B cell (primary cell): ENCODE results near the gene DOCK1. TPM values are rescaled to one million over a fixed set of nuclear protein-coding genes. Genes with fewer than 3 reads are reported as not detected.

Experiments used
- ATAC-seq: fragments of 200-7000 bp; cut with Tn5 transposase; one replicate; pipeline ENCODE4 v1.10.0; 2021; ENCODE audit warnings: low read depth, mild to moderate bottlenecking, moderate number of reproducible peaks, moderate library complexity
- CTCF ChIA-PET: fragments of 350-600 bp; sonication (Branson Sonifier 250); formaldehyde crosslinking; loops from one replicate; lab custom pipeline; 2021; ENCODE audit warnings: antibody characterized with exemption, inconsistent platforms; lab: Charles Lee
- POLR2A ChIA-PET: fragments of 350-600 bp; sonication (Branson Sonifier 250); formaldehyde crosslinking; loops from one replicate; lab custom pipeline; 2021; ENCODE audit warnings: antibody characterized with exemption; lab: Charles Lee
- DNase-seq: peaks from one replicate; pipeline ENCODE4 v3.0.0; 2013
- H2AFZ ChIP-seq: 2 replicates; pipeline ENCODE4 v1.6.1; 2012; ENCODE audit warnings: mild to moderate bottlenecking, low read depth, low read length; ENCODE audit not compliant: insufficient read depth, poor library complexity, severe bottlenecking
- H3K27ac ChIP-seq, 2 donors: 1 replicate in 1 of 2; 2 replicates in 1 of 2; pipeline ENCODE4 v1.5.1; 2012 to 2013; ENCODE audit warnings: low read length in 2 of 2, mild to moderate bottlenecking in 2 of 2, moderate library complexity in 1 of 2
- H3K27me3 ChIP-seq, 4 experiments: fragments of 200-600 bp in 1 of 4; sonication (generic) in 1 of 4; replicated peaks in 1 of 4; 1 replicate in 2 of 4; 2 replicates in 2 of 4; pipeline versions ENCODE4 v1.6.1 to v1.7.0; 2013 to 2016; ENCODE audit warnings: low read length in 3 of 4, mild to moderate bottlenecking in 2 of 4, mixed read lengths in 1 of 4, moderate library complexity in 1 of 4; ENCODE audit not compliant: insufficient read depth in 4 of 4, control insufficient read depth in 3 of 4; ENCODE audit errors: control extremely low read depth in 1 of 4
- H3K36me3 ChIP-seq, 2 experiments: replicated peaks in 1 of 2; 1 replicate in 1 of 2; 2 replicates in 1 of 2; pipeline versions ENCODE4 v1.6.1 to v1.7.1; 2013; ENCODE audit warnings: low read length in 1 of 2; ENCODE audit not compliant: insufficient read depth in 2 of 2, control insufficient read depth in 1 of 2; ENCODE audit errors: control extremely low read depth in 1 of 2, extremely low read depth in 1 of 2
- H3K4me1 ChIP-seq, 2 donors: fragments of 200-600 bp in 1 of 2; sonication (generic) in 1 of 2; 1 replicate in 1 of 2; 2 replicates in 1 of 2; pipeline versions ENCODE4 v1.5.1 to v1.6.1; 2013 to 2017; ENCODE audit warnings: low read length in 2 of 2; ENCODE audit not compliant: control insufficient read depth in 2 of 2, insufficient read depth in 2 of 2
- H3K4me2 ChIP-seq: replicated peaks from 2 replicates; pipeline ENCODE3; 2012; ENCODE audit warnings: mild to moderate bottlenecking, low read depth, low read length; ENCODE audit not compliant: poor library complexity, severe bottlenecking
- H3K4me3 ChIP-seq, 5 experiments: fragments of 200-600 bp in 1 of 5; sonication (generic) in 1 of 5; 1 replicate in 3 of 5; 2 replicates in 2 of 5; pipeline versions ENCODE4 v1.5.1 to v1.7.0; 2011 to 2016; ENCODE audit warnings: low read length in 4 of 5, mild to moderate bottlenecking in 4 of 5, low read depth in 2 of 5, control low read depth in 1 of 5, moderate library complexity in 1 of 5; ENCODE audit not compliant: insufficient read depth in 1 of 5; ENCODE audit errors: control extremely low read depth in 1 of 5, extremely low read depth in 1 of 5
- H3K79me2 ChIP-seq: fragments of 200-600 bp; sonication (generic); one replicate; pipeline ENCODE4 v1.6.0; 2016; ENCODE audit warnings: low read length; ENCODE audit not compliant: control insufficient read depth, insufficient read depth
- H3K9ac ChIP-seq: fragments of 200-600 bp; sonication (generic); 2 replicates; pipeline ENCODE4 v1.6.1; 2017; ENCODE audit warnings: mild to moderate bottlenecking, low read length, moderate library complexity
- H3K9me3 ChIP-seq, 3 donors: one replicate each; pipeline versions ENCODE4 v1.6.1 to v1.7.1; 2013; ENCODE audit warnings: low read length in 2 of 3; ENCODE audit not compliant: control insufficient read depth in 2 of 3, insufficient read depth in 1 of 3; ENCODE audit errors: control extremely low read depth in 1 of 3
- H4K20me1 ChIP-seq: 2 replicates; pipeline ENCODE4 v1.6.0; 2012; ENCODE audit warnings: mild to moderate bottlenecking, low read length; ENCODE audit not compliant: insufficient read depth, control insufficient read depth, poor library complexity, severe bottlenecking
- H3K27ac Mint-ChIP-seq: one replicate; pipeline ENCODE4 v1.8.0; 2021; ENCODE audit warnings: mixed read lengths
- H3K27me3 Mint-ChIP-seq: one replicate; pipeline ENCODE4 v1.8.0; 2021; ENCODE audit warnings: mixed read lengths
- H3K4me1 Mint-ChIP-seq: one replicate; pipeline ENCODE4 v1.8.0; 2021; ENCODE audit warnings: mixed read lengths
- H3K4me3 Mint-ChIP-seq: one replicate; pipeline ENCODE4 v1.8.0; 2021; ENCODE audit warnings: mixed read lengths
- H3K9me3 Mint-ChIP-seq: one replicate; pipeline ENCODE4 v1.8.0; 2022; ENCODE audit warnings: mixed read lengths; ENCODE audit not compliant: insufficient read depth
- CTCF ChIP-seq: fragments of 200-600 bp; IDR thresholded peaks from one replicate; pipeline ENCODE4 v1.8.0; 2022; ENCODE audit warnings: antibody characterized with exemption, mild to moderate bottlenecking
- EZH2 ChIP-seq: IDR thresholded peaks from 2 replicates; pipeline ENCODE4 v1.6.1; 2012; ENCODE audit warnings: borderline replicate concordance, low read depth, mild to moderate bottlenecking, moderate library complexity, low read length; ENCODE audit not compliant: insufficient read depth, poor library complexity, severe bottlenecking
- WGBS: methylation state at CpG from one replicate; pipeline ENCODE4 v1.1.5; 2013; ENCODE audit warnings: missing lambda C conversion rate; ENCODE audit not compliant: insufficient coverage; 5-methylcytosine and 5-hydroxymethylcytosine counted together
- intact Hi-C: fragments of 100-400 bp; cut with micrococcal nuclease; formaldehyde crosslinking; loops from one replicate; pipeline ENCODE4 v1.10.0; 2022
- polyA plus RNA-seq: library from polyadenylated mRNA; depleted of rRNA; stranded (reverse); fragments of >200 nt; gene quantifications from 2 replicates; pipeline ENCODE4 v1.2.3, GENCODE V29; 2012
- total RNA-seq, 2 donors: library from RNA; stranded (reverse); fragments of 120-200 nt in 1 of 2; gene quantifications; 1 replicate in 1 of 2; 2 replicates in 1 of 2; pipeline versions ENCODE4 v1.2.3 to v1.2.4, GENCODE V29; 2013 to 2022

Gene DOCK1
- total and polyA plus RNA-seq, 2 donors (not counting 1 experiment from before 2014, with no cell fraction given) = not detected

GRCh38 chr10:127215866-127216265, 310.6 kb downstream of the DOCK1 start:
- H3K27me3 ChIP-seq = no peaks in the 10 kb centered on the region
- Mint-ChIP-seq H3K27me3 (no peaks in the 10 kb centered on the region), H3K4me1 (no peaks in the 10 kb centered on the region), H3K4me3 (no peak overlapping the region), H3K27ac (no peak overlapping the region), H3K9me3 (peaks cover 2% of the 10 kb centered on the region)
- no peak overlapping the region for H3K4me2 ChIP-seq
- no peaks in the 10 kb centered on the region for H4K20me1 ChIP-seq
- H2AFZ ChIP-seq = no peak overlapping the region
- no peaks in the 10 kb centered on the region for H3K4me1 ChIP-seq
- ATAC-seq (no peak), DNase-seq (no peak)
- intact Hi-C loops = no loop called here
- POLR2A ChIA-PET = no interaction called here
- TF ChIP-seq EZH2 (no peak), CTCF (no peak)
- no peaks in the 10 kb centered on the region for H3K79me2 ChIP-seq
- WGBS = 83% methylated on average over 3 of the region's 4 CpGs
- no peak overlapping the region for H3K27ac ChIP-seq
- no peaks in the 10 kb centered on the region for H3K36me3 ChIP-seq
- H3K9me3 ChIP-seq = no peaks in the 10 kb centered on the region
- H3K4me3 ChIP-seq = no peak overlapping the region
- CTCF ChIA-PET = no interaction called here
- no peak overlapping the region for H3K9ac ChIP-seq

DNA sequence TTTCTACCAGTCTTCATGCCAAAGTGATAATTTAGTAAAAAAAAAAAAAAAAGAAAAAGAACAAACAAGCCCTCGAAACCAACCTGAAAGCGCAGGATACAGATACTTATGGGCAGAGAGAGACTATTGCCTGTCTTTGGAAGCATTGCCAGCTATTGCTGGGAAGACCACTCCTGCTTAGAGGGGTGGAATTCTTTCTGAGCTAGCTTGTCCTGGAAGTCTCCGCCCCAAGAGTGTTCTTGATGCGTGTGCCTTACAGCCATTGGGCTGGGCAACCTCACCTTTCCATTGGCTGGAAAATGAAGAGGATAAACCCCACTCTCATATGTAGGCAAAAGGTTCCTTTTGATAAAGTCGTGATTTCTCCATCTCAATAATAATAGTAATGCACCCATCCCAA, 311.0 kb downstream of the DOCK1 start:
- CTCF ChIA-PET = no interaction called here
- H3K4me1 ChIP-seq = no peaks in the 10 kb centered on the region
- ATAC-seq (no peak), DNase-seq (no peak)
- H3K4me2 ChIP-seq = no peak overlapping the region
- H3K4me3 ChIP-seq = no peak overlapping the region
- no peaks in the 10 kb centered on the region for H3K27me3 Mint-ChIP-seq
- no peaks in the 10 kb centered on the region for H3K9me3 ChIP-seq
- POLR2A ChIA-PET = no interaction called here
- peaks cover 2% of the 10 kb centered on the region for H3K9me3 Mint-ChIP-seq
- H3K36me3 ChIP-seq = no peaks in the 10 kb centered on the region
- H3K9ac ChIP-seq = no peak overlapping the region
- H3K79me2 ChIP-seq = no peaks in the 10 kb centered on the region
- WGBS = 96% methylated on average over 3 of the region's 5 CpGs
- intact Hi-C loops = no loop called here
- H3K27me3 ChIP-seq = no peaks in the 10 kb centered on the region
- TF ChIP-seq EZH2 = no peak
- no peak for TF ChIP-seq CTCF
- no peak overlapping the region for H3K27ac ChIP-seq
- no peak overlapping the region for H3K4me3 Mint-ChIP-seq
- H3K4me1 Mint-ChIP-seq = no peaks in the 10 kb centered on the region
- no peaks in the 10 kb centered on the region for H4K20me1 ChIP-seq
- no peak overlapping the region for H2AFZ ChIP-seq
- no peak overlapping the region for H3K27ac Mint-ChIP-seq
